HG02970 (cell line): Measurements from ENCODE around the gene LRRIQ3.
"Not testable (repeated sequence)": the region's sequence is repeated elsewhere in the genome, so short reads cannot be mapped to it uniquely, and the experiment has no call there.

Experiments
- ATAC-seq: cut with Tn5 transposase; IDR thresholded peaks from one replicate; pipeline ENCODE4 v1.9.1; 2021; ENCODE audit warnings: mild to moderate bottlenecking, moderate library complexity, moderate number of reproducible peaks; ENCODE audit not compliant: unreplicated experiment, low FRiP score

Gene LRRIQ3, protein sequence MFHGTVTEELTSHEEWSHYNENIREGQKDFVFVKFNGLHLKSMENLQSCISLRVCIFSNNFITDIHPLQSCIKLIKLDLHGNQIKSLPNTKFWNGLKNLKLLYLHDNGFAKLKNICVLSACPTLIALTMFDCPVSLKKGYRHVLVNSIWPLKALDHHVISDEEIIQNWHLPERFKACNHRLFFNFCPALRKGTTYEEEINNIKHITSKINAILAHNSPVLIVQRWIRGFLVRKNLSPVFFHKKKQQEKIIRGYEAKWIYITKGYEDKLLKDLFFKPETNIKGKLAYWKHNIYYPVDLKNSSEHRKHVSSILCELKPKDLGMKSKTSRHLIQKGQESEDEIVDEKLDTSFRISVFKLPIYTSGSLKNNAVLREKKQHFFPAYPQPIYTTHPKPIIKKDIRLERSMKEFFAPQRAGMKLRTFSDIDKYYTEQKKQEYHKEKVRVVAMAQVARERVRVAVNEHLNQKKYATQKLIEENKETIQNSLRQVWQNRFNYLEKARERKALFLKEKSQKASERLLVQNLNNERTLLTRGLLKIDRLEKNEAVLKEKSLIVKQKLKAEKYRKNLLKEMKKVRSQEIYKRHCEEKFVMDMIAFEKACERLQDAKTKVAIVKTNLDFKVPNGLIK

DNA sequence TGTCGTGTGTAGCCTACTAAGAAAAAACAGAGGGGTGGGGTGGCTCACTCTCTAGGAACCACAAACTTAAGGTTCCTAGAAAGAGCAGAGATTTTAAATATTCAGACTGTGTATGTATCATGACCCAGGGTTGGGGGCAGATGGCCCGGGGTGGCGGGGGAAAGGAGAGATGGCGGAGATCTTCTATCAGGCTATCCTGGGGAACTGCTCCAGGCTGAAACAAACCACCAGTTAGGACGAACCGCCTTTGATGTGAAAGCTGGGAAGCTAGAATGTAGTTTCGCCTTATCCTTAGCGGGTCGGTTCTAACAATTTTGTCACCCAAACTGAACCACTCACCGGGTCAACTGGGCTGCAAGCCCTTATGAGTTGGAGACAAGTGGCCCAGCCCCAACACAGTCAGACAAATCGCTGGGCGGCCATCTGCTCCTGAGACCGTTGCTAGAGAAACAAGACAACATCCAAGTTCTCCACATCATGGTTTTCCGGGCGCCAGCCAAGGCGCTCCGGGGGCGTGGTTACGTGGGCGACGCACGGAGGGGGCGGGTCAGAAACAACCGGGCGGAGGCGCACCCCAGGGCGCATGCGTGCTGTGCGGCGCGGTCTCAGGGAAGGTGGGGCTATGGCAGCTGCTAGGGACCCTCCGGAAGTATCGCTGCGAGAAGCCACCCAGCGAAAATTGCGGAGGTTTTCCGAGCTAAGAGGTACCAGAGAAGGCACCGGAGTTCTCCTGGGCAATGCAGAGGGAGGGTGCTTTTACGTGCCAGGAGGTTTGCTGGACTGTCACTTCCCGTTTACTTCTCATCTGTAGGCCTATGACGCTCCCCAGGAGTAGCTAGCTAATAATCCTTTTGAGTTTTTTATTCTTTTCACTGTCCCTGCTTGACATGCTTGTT lies at the start of gene LRRIQ3, which contains the start of gene FPGT:
Gene LRRIQ3 (minus strand): TSS at position 520 of the 896 bp plus-strand sequence. CDS start 14,492 bp downstream, outside the sequence.
Gene FPGT (plus strand): TSS at position 586 of the 896 bp plus-strand sequence. CDS start 37 bp downstream, at position 623.
- ATAC-seq = peak; percentile 99

DNA sequence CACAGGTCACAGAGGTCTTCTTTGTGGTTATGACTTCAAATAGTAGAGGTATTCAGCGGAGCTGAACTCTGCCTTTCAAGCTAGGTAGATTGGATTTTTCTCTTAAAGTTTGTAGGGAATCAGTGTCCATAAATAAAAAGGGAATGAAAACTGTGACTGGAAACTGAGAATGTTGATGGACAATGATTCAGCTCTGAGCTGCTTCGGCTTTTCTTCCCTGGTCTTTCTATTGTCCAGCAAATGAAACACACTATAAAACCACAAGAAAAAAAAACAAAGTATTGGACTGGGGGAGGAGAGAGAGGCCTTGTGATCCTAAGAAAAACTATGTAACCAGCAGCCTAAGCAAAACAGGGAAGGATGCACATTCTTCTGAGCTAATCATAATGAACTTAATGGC lies 48.3 kb upstream of the LRRIQ3 start:
- ATAC-seq = no peak

DNA sequence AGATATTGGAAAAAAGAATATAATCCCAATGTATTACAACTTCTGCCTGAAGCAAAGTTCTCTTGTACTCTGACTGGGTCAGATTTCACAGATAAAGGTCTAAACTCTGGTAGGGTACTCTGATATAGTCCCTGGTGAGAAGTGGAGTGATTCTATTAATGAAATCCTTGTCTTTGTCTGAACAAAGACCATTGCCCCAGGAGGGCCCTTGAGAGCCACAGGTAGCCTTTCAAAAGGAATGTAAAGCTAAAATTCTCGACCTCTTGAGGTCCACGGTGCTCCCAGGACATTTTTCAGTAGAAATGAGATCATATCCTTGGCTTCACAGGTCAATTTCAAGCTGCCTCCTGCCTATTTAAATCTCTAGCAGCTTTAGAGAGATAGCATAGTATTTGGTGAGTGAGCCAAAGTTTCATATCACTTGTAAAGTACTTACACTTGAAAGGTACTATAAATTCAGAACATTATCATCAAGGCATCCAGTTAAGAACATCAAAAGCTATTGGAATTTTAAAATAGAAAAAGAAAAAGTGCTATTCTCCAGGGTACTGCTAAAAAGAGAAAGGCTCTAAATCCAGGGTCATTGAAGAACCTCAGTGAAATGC lies 47.3 kb upstream of the LRRIQ3 start:
- ATAC-seq = no peak

DNA sequence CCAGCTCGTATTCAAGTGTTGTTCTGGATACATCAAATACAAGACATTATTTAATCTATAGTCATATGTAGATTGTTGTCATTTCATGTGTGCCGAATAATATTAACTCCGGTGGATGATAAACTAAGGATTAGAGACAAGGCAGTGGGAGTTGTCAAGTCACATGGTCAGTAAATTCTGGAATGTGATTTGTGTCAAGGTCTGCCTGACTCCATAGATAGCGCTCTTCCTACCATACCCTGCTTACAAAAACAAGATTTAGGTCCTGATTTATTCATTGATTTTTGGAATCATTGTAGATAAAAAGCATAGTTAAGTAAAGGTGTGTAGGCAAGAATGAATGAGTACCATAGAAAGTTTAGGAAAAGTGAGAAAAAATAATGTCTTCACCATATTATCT lies 39.8 kb upstream of the LRRIQ3 start:
- no peak for ATAC-seq

DNA sequence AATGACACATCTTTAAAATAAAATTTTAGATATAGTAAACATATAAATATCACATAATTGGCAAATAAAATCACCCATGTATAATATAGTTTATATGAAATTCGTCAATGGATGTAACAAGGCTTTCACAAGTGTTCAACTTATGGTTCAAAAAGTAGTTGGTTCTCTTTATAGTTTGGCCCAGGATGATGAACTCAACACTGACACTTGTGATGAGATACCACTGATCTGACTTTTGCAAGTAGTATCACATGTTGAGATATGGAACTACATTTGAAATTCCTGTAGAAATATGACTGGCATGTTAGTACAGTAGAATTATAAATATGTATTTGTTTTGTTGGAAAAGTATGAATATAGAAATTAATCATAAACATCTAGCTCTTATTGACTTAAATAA lies 39.1 kb upstream of the LRRIQ3 start:
- no peak for ATAC-seq

DNA sequence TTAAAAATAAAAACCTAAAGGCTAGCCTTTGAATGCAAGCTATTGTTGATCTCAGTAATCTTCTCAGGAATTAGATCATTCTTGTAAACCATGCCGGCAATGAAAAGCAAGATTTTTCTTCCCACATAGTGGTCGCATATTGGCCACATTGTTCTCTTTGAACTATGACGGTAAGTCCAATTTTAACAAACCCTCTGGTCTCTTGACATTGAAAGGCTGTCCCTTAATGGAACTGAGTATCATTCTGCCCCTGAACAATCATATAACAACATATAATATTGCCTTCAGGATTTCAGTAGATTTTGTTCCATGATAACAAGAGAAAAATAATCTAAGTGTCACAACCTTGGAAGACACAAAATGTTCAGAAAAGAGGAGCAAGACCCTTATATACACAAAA lies 38.5 kb upstream of the LRRIQ3 start:
- no peak for ATAC-seq

DNA sequence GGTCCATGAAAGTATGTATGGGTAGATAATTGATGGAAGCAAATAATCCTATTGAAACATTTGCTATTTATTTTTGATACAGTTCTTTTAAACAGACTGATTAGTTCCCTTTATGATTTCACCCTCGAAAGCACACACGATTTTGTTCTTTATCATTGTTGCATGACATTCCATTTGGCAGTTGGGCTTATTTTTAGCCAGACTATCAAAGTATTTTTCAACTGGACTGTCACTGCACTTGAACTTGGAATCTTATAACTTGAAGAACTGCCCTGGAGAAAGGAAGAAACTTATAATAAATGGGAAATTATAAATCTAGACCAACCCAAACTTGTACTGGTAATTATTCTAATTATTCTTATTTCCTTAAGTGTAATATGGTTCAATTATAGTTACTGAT lies 37.2 kb upstream of the LRRIQ3 start, which contains the start of gene TNNI3K:
Gene TNNI3K (plus strand): TSS at position 235 of the 400 bp plus-strand sequence. CDS start 65 bp downstream, at position 300.
- ATAC-seq = no peak

DNA sequence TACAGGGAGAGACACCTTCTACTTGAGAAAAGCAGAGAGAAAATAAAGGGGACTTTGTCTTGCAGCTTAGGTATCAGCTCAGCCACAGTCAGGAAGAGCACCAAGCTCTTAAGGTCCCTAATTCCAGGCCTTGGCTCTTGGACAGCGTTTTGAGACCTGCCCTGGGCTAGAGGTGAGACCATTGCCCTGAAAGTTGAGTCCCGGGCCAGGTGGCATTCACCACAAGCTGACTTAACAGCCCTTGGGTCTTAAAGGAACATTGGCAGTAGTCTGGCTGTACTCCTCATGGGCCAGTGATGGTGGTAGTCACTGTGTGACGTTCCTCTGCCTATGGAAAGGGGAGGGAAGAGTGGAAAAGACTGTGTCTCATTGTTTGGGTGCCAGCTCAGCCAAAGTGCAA lies 25.5 kb upstream of the LRRIQ3 start:
- ATAC-seq = no peak

DNA sequence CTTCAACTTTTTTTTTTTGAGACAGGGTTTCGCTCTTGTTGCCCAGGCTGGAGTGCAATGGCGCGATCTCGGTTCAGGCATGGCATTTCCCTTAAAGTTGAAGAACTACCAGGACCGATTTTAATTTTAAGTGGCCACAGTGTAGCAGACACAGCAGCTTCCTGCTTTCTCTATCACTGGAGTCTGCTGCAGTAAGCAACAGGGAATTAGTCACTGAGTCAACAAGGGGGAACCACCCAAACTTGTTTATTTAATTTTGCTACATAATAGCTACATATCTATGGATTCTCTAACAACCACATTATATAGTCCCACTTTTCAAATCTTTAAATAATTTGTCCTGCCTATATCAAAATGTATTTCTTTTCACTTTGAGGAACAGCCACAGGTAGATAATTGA lies 24.7 kb upstream of the LRRIQ3 start:
- ATAC-seq = no peak

DNA sequence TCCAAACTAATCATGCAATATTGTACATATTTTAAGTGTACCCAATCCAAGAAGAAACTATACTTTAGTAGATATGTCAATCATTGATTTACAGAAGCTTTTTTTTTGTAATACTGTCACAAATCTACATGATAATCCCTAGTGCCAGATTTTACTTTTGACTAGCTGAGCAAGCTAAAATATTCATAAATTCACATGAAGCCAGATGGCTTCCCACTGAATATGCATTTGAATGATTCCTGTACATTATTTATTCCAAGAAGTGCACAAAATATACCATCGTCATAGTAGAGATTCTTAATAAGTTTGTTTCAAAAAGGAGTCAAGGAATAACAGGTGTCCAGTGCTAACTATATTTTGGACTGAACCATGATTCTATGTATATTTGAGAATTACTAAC lies 17.3 kb upstream of the LRRIQ3 start:
- no peak for ATAC-seq

DNA sequence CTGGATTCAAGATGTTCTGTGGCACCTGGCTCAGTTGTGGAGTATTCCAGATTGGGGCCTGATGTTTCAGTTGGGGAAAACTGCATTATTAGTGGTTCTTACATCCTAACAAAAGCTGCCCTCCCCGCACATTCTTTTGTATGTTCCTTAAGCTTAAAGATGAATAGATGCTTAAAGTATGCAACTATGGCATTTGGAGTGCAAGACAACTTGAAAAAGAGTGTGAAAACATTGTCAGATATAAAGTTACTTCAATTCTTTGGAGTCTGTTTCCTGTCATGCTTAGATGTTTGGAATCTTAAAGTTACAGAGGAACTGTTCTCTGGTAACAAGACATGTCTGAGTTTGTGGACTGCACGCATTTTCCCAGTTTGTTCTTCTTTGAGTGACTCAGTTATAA lies 7.3 kb upstream of the LRRIQ3 start:
- no peak for ATAC-seq

DNA sequence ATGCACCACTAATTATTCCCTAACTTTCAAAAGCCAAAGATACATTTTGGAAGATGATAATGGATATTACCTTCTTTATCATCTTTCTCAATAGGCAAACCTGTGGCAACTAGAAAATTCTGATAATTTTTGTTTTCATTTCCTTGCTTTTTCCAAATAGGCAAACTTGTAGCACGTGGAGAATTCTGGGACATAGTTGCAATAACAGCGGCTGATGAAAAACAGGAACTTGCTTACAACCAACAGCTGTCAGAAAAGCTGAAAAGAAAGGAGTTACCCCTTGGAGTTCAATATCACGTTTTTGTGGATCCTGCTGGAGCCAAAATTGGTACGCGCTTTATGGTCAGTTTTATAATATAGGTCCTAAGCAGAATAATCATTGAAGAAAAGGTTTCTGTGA lies 1.5 kb upstream of the LRRIQ3 start:
- ATAC-seq = no peak

DNA sequence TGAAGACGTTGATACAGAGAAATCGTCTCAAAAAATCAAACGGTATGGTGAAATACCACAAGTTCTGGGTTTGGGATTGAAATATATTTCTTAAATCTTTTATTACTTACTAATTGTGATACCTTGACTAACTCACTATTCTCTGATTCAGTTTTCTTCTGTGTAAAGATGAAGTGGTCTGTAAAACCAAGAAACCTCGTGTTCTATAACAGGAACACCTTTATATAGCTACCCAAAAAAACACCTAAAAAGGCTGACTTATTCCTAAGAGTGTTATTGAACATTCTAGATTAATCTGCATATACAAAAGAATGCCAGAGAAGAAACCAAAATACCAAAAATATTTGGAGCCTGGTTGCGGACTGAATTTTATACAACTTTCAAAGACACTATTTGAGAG lies 721 bp downstream of the LRRIQ3 start:
- ATAC-seq = no peak

DNA sequence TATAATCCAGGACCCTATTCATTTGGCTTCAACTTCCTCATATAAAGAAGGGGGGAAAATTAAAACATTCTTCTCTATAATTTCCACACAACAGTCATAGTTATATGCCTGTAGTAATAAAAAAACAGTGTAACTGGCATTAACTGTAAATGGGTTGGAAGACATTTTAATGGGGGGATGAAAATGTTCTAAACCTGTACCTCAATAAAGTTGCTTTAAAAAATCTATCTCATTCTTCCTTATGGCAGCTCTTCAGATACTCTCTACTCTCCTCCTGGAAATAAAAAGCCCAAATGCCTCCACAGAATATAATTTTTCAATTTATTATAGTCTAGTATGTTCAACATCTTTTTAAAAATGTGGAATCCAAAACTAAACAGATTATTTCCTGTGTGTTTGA lies 2.6 kb downstream of the LRRIQ3 start:
- no peak for ATAC-seq

DNA sequence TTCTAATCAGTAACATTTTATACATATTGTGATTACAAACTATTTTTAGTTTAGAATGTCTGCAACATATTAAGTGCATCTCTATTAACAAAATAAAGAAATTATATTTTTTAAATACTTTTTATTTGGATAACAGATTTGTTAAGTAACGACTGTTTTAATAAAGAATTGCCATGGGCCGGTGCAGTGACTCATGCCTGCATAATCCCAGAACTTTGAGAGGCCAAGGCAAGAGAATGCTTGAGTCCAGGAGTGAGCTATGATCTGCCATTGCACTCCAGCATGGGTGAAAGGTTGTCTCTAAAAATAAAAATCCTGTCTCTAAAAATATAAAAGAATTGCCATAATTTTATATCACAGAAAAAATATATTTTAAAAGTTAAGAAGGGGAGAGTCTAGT lies 4.1 kb downstream of the LRRIQ3 start:
- no peak for ATAC-seq

DNA sequence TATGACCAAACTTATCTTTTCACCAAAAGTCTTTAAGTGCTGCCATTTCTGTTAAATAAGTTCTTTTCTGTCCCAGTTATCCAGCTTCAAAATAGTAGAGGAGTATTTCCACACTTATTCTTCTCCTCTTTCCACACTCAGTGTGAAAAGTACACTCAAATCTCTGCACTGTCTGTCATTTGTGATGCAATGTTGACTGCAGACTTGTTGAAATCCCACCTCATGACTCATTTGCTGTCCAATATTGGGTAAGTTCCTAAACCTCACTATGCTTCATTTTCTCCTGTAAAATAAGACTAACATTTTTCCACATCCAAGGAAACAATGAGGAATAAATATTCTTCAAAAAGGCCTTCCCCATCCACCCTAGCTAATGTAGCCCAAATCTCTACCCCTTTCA lies 17.5 kb downstream of the LRRIQ3 start:
- no peak for ATAC-seq

DNA sequence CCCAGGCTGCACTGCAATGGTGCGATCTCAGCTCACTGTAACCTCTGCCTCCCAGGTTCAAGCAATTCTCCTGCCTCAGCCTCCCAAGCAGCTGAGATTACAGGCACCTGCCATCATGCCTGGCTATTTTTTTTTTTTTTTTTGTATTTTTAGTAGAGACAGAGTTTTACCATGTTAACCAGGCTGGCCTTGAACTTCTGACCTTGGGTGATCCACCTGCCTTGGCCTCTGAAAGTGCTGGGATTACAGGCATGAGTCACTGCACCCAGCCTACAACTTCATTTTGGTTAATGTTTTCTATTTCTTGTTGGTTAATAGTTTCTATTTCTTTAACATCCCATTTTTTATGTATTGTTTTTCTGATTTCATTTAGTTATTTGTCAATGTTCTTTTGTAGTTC lies 23.6 kb downstream of the LRRIQ3 start:
- ATAC-seq = not testable (repeated sequence)

DNA sequence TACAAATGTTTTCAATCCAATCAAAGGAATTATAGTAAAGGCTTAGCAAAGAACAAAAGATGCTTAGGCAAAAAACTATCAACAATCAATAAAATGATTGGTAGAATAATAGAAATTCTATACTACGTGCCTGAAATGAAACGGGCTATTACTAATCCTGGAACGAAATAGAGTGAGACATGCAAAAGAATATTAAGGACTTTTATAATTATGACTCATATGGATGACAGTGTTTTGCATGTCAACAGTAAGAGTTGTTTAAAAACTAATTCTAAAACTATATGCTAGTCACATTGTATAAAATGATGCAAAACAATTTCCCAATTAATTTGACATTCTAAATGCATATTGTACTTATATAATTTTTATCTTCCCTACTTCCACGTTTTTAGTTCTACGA lies 35.6 kb downstream of the LRRIQ3 start:
- no peak for ATAC-seq

DNA sequence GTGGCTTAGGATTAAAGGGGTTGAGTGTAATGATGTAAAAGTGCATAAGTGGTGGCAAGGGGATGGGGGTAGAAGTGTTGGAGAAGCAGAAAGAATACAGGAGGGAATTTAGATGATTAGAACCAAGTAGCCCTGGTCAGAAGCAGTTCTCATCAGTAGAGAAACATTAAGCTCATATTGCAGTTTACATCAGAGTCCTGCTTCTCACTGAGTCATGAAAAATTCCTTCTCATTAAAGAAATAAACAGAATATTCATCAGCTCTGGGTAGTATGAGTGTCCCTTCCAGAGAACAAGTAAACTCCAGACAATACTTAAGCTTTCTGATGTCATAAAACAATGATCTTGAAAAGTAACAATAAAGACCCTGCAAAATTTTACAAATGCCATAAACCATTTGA lies 36.5 kb downstream of the LRRIQ3 start:
- no peak for ATAC-seq

DNA sequence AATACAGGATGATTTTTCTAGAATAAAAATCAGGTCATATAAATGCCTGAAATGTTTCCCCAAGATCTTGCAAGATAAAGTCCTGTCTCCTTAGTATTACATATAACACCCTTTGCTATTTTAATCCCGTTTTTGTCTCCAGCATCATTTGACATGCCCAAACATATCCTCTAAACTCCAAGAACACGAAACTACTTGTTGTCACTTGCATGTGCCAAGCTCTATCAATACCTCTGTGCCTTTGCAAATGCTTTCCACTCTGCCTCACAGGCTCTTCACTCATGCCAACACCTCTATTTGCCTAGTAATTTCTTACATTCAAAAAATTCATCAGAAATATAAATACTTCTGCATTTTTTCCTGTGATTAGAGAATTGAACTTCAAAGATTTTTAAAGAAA lies 37.9 kb downstream of the LRRIQ3 start:
- no peak for ATAC-seq
